HG03159 (cell line): ENCODE measurements around the gene MCTP2.

ENCODE experiments used
- ATAC-seq: cut with Tn5 transposase; IDR thresholded peaks from one replicate; pipeline ENCODE4 v1.9.1; 2021; ENCODE audit warnings: mild to moderate bottlenecking, moderate library complexity; ENCODE audit not compliant: unreplicated experiment

The MCTP2 gene

GRCh38 chr15:94262201-94262600 is 30.8 kb downstream of the MCTP2 start:
- ATAC-seq = no peak

- peak; percentile 72 for ATAC-seq
Measured at GRCh38 chr15:94263341-94264273, 32.2 kb downstream of the MCTP2 start.

- no peak for ATAC-seq
Measured at GRCh38 chr15:94265009-94265408, 33.6 kb downstream of the MCTP2 start.

GRCh38 chr15:94265982-94266381 is 34.6 kb downstream of the MCTP2 start:
- ATAC-seq = no peak

- no peak for ATAC-seq
Measured at GRCh38 chr15:94266789-94267188, 35.4 kb downstream of the MCTP2 start.

GRCh38 chr15:94269954-94270353 is 38.6 kb downstream of the MCTP2 start:
- no peak for ATAC-seq

GRCh38 chr15:94270570-94270969 is 39.2 kb downstream of the MCTP2 start:
- no peak for ATAC-seq

- peak; percentile 81 for ATAC-seq
Measured at GRCh38 chr15:94272251-94272898, 41.0 kb downstream of the MCTP2 start.

GRCh38 chr15:94273826-94274225 is 42.5 kb downstream of the MCTP2 start:
- no peak for ATAC-seq

- ATAC-seq = no peak
Measured at GRCh38 chr15:94274745-94275144, 43.4 kb downstream of the MCTP2 start.

- no peak for ATAC-seq
Measured at GRCh38 chr15:94277485-94277884, 46.1 kb downstream of the MCTP2 start.

- no peak for ATAC-seq
Measured at GRCh38 chr15:94279736-94280135, 48.4 kb downstream of the MCTP2 start.

- ATAC-seq = no peak
Measured at GRCh38 chr15:94280301-94280700, 48.9 kb downstream of the MCTP2 start.

GRCh38 chr15:94282269-94283250 is 51.2 kb downstream of the MCTP2 start:
- no peak for ATAC-seq

GRCh38 chr15:94286583-94286982 is 55.2 kb downstream of the MCTP2 start:
- no peak for ATAC-seq

GRCh38 chr15:94287794-94288246 is 56.5 kb downstream of the MCTP2 start:
- ATAC-seq = peak; percentile 98

GRCh38 chr15:94290730-94291129 is 59.4 kb downstream of the MCTP2 start:
- no peak for ATAC-seq

- ATAC-seq = no peak
Measured at GRCh38 chr15:94293411-94294402, 62.3 kb downstream of the MCTP2 start.

GRCh38 chr15:94294556-94294955 is 63.2 kb downstream of the MCTP2 start:
- ATAC-seq = no peak

GRCh38 chr15:94295275-94295674 is 63.9 kb downstream of the MCTP2 start:
- no peak for ATAC-seq
